Coronary artery (tissue), 2 donors: ENCODE data around the gene SLC22A23.

Source experiments
- DNase-seq: peaks from one replicate; pipeline ENCODE4 v3.0.0-alpha.2; 2017; ENCODE audit warnings: low spot score
- H3K27ac ChIP-seq, 2 donors: fragments of 200-600 bp; sonication (generic); one replicate each; pipeline ENCODE4 v1.5.1; 2016 to 2019
- H3K4me3 ChIP-seq: fragments of 200-600 bp; sonication (generic); 2 replicates; pipeline ENCODE4 v1.5.1; 2016; ENCODE audit warnings: mild to moderate bottlenecking, moderate library complexity
- TF ChIP-seq, protein P1 (sequence below): fragments of 200-600 bp; sonication (generic); IDR thresholded peaks from one replicate; pipeline ENCODE4 v1.5.1; 2019; ENCODE audit warnings: antibody characterized with exemption

SLC22A23 gene

DNA sequence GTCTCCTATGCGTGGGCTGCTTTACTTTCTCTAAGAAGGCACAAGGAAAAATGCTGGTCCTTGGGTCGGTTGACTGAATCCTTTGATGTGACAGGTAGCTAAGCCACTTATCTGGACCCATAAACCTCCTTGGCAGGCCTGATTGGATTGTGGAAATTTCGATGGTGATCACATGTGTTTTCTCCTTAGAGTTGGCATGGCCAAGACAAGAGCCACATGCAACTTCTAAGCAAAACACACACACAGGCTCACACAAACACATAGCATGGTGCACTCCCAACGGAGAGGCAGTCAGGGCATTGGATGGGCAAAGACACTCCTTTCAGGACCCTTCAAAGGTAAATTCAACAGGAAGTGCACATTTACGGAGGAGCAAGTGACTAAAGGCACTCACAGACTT lies 102.9 kb downstream of the SLC22A23 start:
- no peak overlapping the region for H3K4me3 ChIP-seq
- peak overlapping the region in 1 of 2 donors; percentile 56 for H3K27ac ChIP-seq
- no peak for DNase-seq
- TF ChIP-seq, protein P1, sequence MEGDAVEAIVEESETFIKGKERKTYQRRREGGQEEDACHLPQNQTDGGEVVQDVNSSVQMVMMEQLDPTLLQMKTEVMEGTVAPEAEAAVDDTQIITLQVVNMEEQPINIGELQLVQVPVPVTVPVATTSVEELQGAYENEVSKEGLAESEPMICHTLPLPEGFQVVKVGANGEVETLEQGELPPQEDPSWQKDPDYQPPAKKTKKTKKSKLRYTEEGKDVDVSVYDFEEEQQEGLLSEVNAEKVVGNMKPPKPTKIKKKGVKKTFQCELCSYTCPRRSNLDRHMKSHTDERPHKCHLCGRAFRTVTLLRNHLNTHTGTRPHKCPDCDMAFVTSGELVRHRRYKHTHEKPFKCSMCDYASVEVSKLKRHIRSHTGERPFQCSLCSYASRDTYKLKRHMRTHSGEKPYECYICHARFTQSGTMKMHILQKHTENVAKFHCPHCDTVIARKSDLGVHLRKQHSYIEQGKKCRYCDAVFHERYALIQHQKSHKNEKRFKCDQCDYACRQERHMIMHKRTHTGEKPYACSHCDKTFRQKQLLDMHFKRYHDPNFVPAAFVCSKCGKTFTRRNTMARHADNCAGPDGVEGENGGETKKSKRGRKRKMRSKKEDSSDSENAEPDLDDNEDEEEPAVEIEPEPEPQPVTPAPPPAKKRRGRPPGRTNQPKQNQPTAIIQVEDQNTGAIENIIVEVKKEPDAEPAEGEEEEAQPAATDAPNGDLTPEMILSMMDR, result no peak

DNA sequence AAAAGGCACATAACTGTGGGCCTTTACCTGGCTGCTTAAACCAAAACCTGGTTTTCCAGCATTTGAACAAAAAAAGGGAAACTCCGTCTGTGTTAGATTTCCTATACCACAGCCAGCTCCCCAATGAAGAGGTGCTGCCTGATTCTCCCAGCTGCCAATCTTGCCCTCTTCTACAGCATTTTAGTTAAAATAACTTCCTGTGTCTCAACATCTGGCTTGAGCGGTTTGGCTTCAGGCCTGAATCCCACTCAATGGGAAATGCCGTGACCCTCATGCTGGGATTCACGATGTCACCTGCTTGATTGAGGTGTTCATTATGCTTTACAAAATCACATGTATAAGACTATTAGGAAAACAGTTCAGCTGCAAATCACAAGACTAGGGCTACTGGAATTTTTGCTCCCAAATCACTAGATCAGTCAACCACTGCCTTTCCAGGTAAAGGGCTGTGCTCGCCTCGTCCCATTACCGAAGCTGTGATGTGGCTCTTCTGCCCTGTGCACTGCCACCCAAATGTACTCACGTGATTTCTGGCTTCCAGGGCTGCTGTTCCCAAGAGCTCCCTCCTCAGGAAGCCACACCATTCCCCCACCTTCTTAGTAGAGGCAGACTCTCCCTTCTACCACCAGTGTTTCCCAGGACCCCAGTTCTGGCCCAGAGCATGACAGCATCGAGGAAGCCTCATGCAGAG lies 103.5 kb downstream of the SLC22A23 start:
- H3K27ac ChIP-seq, result no peak overlapping the region
- H3K4me3 ChIP-seq, result no peak overlapping the region
- TF ChIP-seq, protein P1, result no peak
- no peak for DNase-seq

DNA sequence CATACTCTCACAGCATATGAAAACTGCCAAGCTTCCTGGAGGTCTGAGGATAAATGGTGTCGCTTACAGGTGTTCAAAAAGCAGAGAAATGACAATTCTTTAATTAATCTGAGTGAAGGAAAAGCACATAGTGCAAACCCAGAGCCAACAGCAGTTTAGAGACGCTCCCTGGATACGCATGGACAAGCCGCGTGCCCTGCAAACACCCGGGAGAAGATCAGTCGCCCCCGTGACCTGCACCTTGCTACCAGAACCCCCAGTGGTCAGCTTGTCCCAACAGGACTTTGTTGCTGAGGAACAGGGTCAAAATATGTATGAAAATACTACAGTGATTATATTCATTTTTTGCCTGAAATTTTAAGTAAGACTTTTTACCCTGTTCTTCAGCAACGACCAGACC lies 104.2 kb downstream of the SLC22A23 start:
- no peak overlapping the region for H3K4me3 ChIP-seq
- DNase-seq, result no peak
- H3K27ac ChIP-seq, result no peak overlapping the region
- TF ChIP-seq, protein P1, result no peak

- TF ChIP-seq, protein P1, result no peak
- peak overlapping the region in 1 of 2 donors; percentile 24 for H3K27ac ChIP-seq
- H3K4me3 ChIP-seq, result no peak overlapping the region
- no peak for DNase-seq
Observed at GRCh38 chr6:3351829-3352524, 104.9 kb downstream of the SLC22A23 start.

GRCh38 chr6:3351105-3351676 lies 105.7 kb downstream of the SLC22A23 start:
- TF ChIP-seq, protein P1, result no peak
- no peak for DNase-seq
- Histone ChIP-seq H3K4me3 (no peak overlapping the region), H3K27ac (peak overlapping the region in 1 of 2 donors; percentile 24)

DNA sequence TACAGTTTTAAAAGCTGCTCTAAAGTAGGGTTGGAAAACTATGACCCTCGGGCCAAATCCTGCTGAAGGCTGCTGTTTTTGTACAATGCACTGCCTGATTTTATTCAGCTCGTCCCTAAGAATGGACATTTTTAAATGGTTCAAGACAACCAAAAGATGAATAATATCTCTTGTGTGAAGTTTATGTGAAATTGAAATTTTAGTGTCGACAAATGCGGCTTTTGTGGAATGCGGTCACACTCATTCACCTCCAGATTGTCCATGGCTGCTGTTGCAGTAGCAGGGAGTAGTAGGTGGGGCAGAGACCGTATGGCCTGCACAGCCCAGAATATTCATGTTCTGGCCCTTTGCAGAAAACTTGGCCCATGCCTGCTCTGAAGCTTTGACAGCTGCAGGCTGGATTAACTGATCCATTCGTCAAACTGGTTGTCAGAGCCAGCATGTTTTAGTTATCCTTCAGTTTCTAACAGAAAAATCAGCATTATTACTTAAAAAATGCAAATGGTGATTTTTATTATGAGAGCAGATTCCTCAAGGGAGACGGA lies 106.5 kb downstream of the SLC22A23 start:
- DNase-seq, result no peak
- H3K4me3 ChIP-seq, result no peak overlapping the region
- no peak overlapping the region for H3K27ac ChIP-seq
- TF ChIP-seq, protein P1, result no peak
